ENCODE measurements around the gene CCNT1. TPM values are rescaled to one million over a fixed set of nuclear protein-coding genes. Genes with fewer than 3 reads are reported as not detected.

Gene CCNT1
- total RNA-seq, 1 experiment from 2014 or later = 69.4 TPM

- Histone ChIP-seq H3K9ac (ENCODE audit: low read length) (no peak overlapping the region), H2AFZ (ENCODE audit: low read depth, low read length, poor library complexity, severe bottlenecking) (no peak overlapping the region), H3K36me3 (ENCODE audit: control insufficient read depth in 1 of 2, insufficient read depth in 2 of 2, low read length in 2 of 2) (peaks cover 0 to 7% of the 10 kb centered on the region in 2 experiments; a peak in 1 of 4 replicates), H3K9me2 (ENCODE audit: insufficient read depth) (no peaks in the 10 kb centered on the region), H3K9me3 (ENCODE audit: control insufficient read depth in 1 of 2, insufficient read depth in 1 of 2, low read depth in 1 of 2, low read length in 2 of 2) (no peaks in the 10 kb centered on the region), H3K79me2 (ENCODE audit: insufficient read depth, low read length) (no peaks in the 10 kb centered on the region), H3K4me1 (ENCODE audit: control insufficient read depth in 1 of 2, insufficient read depth in 2 of 2, low read length in 2 of 2) (no peaks in the 10 kb centered on the region), H3K27ac (ENCODE audit: low read depth, low read length) (no peak overlapping the region), H4K20me1 (ENCODE audit: insufficient read depth) (no peaks in the 10 kb centered on the region), H3K4me2 (ENCODE audit: low read length) (no peak overlapping the region), H3K27me3 (ENCODE audit: insufficient read depth, low read length) (no peaks in the 10 kb centered on the region), H3K4me3 (replicated peaks in 1 of 2; ENCODE audit: low read depth in 1 of 2, low read length in 2 of 2) (no peak overlapping the region)
- ChIA-PET POLR2A (no interaction called here), CTCF (no interaction called here), RAD21 (ENCODE audit: low non-redundant PET in 1 of 2, low total read pairs in 2 of 2, uncharacterized antibody in 2 of 2, unreplicated experiment in 2 of 2) (no interaction called here)
- ATAC-seq = no peak
- TF ChIP-seq SP1 (IDR thresholded peaks at IDR 0.05; ENCODE audit: low read depth) (no peak), ZNF274 (IDR thresholded peaks at IDR 0.05; ENCODE audit: low read depth, low read length) (no peak), ZFX (IDR thresholded peaks at IDR 0.05) (no peak), FOSL1 (IDR thresholded peaks at IDR 0.05; ENCODE audit: low read depth) (no peak), SIN3A (IDR thresholded peaks at IDR 0.05; ENCODE audit: low read depth) (no peak), ATF3 (IDR thresholded peaks at IDR 0.05) (no peak), POLR2A (IDR thresholded peaks at IDR 0.05; ENCODE audit: borderline replicate concordance, extremely low read depth, insufficient read depth, insufficient read length) (no peak), EGR1 (IDR thresholded peaks at IDR 0.05; ENCODE audit: low read depth) (no peak), EZH2phosphoT487 (IDR thresholded peaks at IDR 0.05; ENCODE audit: borderline replicate concordance) (no peak), POLR2AphosphoS5 (IDR thresholded peaks at IDR 0.05; ENCODE audit: low read depth, low read length) (no peak), EZH2 (IDR thresholded peaks at IDR 0.05) (no peak)
- TF ChIP-seq, protein P1, sequence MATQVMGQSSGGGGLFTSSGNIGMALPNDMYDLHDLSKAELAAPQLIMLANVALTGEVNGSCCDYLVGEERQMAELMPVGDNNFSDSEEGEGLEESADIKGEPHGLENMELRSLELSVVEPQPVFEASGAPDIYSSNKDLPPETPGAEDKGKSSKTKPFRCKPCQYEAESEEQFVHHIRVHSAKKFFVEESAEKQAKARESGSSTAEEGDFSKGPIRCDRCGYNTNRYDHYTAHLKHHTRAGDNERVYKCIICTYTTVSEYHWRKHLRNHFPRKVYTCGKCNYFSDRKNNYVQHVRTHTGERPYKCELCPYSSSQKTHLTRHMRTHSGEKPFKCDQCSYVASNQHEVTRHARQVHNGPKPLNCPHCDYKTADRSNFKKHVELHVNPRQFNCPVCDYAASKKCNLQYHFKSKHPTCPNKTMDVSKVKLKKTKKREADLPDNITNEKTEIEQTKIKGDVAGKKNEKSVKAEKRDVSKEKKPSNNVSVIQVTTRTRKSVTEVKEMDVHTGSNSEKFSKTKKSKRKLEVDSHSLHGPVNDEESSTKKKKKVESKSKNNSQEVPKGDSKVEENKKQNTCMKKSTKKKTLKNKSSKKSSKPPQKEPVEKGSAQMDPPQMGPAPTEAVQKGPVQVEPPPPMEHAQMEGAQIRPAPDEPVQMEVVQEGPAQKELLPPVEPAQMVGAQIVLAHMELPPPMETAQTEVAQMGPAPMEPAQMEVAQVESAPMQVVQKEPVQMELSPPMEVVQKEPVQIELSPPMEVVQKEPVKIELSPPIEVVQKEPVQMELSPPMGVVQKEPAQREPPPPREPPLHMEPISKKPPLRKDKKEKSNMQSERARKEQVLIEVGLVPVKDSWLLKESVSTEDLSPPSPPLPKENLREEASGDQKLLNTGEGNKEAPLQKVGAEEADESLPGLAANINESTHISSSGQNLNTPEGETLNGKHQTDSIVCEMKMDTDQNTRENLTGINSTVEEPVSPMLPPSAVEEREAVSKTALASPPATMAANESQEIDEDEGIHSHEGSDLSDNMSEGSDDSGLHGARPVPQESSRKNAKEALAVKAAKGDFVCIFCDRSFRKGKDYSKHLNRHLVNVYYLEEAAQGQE (IDR thresholded peaks at IDR 0.05; ENCODE audit: low read depth) = no peak
- no peak for DNase-seq (ENCODE audit: low read depth, low spot score)
- intact Hi-C loops (cut with micrococcal nuclease) = no loop called here
- no TSS peak for BruUV-seq (replicated peaks)
Measured at GRCh38 chr12:48640428-48640827, 76.1 kb downstream of the CCNT1 start.

MicroRNAs encoded within 50 kb of the gene (microRNA counts, 767-probe panel; counts per million panel counts)
- microRNA hsa-miR-1291 = not detected

Small RNA genes lying within 50 kb of the gene (microRNA-seq; reads per million reads assigned to microRNA genes)
- not detected for gene MIR1291 (ENCODE audit: borderline number of aligned reads)

Other genes with a start within 250 kb of the CCNT1 start
- not detected for gene ANP32D, start 244.1 kb downstream of the CCNT1 start, total RNA-seq (2021; ENCODE audit: unreplicated experiment)
- not detected for gene C12orf54, start 234.2 kb downstream of the CCNT1 start, total RNA-seq (2021; ENCODE audit: unreplicated experiment)
- not detected for gene OR8S1, start 191.1 kb downstream of the CCNT1 start, total RNA-seq (2021; ENCODE audit: unreplicated experiment)
- not detected for gene LALBA, start 146.7 kb downstream of the CCNT1 start, total RNA-seq (2021; ENCODE audit: unreplicated experiment)
- gene KANSL2, start 34.5 kb downstream of the CCNT1 start, total RNA-seq (2021; ENCODE audit: unreplicated experiment) = 41.6 TPM
- gene ADCY6, start 72.4 kb upstream of the CCNT1 start, total RNA-seq (2021; ENCODE audit: unreplicated experiment) = 24.9 TPM
- 22.0 TPM for gene CACNB3, start 101.8 kb upstream of the CCNT1 start, total RNA-seq (2021; ENCODE audit: unreplicated experiment)
- gene DDX23, start 135.5 kb upstream of the CCNT1 start, total RNA-seq (2021; ENCODE audit: unreplicated experiment) = 75.0 TPM
- 2.0 TPM for gene RND1, start 149.2 kb upstream of the CCNT1 start, total RNA-seq (2021; ENCODE audit: unreplicated experiment)
- gene FKBP11, start 208.8 kb upstream of the CCNT1 start, total RNA-seq (2021; ENCODE audit: unreplicated experiment) = 18.5 TPM
- 166 TPM for gene ARF3, start 240.8 kb upstream of the CCNT1 start, total RNA-seq (2021; ENCODE audit: unreplicated experiment)